Omental fat pad (tissue), 4 donors: Measurements from ENCODE around the gene CACNA1D. TPM values are rescaled to one million over a fixed set of nuclear protein-coding genes. Genes with fewer than 3 reads are reported as not detected.

ENCODE experiments used
- ATAC-seq: fragments of 150-250 bp; one replicate; pipeline ENCODE4 v1.9.1; 2016; ENCODE audit warnings: mild to moderate bottlenecking, moderate library complexity; ENCODE audit not compliant: low FRiP score
- DNase-seq: peaks from one replicate; pipeline ENCODE4 v3.0.0-alpha.2; 2019; ENCODE audit warnings: low spot score
- total RNA-seq, 4 donors: library from RNA; depleted of rRNA; stranded (reverse); fragments of >200 nt; gene quantifications; one replicate each; pipeline ENCODE4 v1.1.0, GENCODE V29; 2016
- TF ChIP-seq, protein P1 (sequence below), 3 donors: fragments of 450-650 bp; IDR thresholded peaks; one replicate each; pipeline ENCODE4 v1.5.1; 2016 to 2017; ENCODE audit warnings: antibody characterized with exemption in 3 of 3, mild to moderate bottlenecking in 3 of 3, moderate library complexity in 2 of 3

Gene CACNA1D
- total RNA-seq, 4 donors from 2014 or later = 0.24 to 1.8 (median 0.74) TPM

- no peak for DNase-seq
- TF ChIP-seq, protein P1, sequence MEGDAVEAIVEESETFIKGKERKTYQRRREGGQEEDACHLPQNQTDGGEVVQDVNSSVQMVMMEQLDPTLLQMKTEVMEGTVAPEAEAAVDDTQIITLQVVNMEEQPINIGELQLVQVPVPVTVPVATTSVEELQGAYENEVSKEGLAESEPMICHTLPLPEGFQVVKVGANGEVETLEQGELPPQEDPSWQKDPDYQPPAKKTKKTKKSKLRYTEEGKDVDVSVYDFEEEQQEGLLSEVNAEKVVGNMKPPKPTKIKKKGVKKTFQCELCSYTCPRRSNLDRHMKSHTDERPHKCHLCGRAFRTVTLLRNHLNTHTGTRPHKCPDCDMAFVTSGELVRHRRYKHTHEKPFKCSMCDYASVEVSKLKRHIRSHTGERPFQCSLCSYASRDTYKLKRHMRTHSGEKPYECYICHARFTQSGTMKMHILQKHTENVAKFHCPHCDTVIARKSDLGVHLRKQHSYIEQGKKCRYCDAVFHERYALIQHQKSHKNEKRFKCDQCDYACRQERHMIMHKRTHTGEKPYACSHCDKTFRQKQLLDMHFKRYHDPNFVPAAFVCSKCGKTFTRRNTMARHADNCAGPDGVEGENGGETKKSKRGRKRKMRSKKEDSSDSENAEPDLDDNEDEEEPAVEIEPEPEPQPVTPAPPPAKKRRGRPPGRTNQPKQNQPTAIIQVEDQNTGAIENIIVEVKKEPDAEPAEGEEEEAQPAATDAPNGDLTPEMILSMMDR (IDR thresholded peaks at IDR 0.05) = no peak
- ATAC-seq = no peak
Measured at GRCh38 chr3:53709256-53709655, 214.8 kb downstream of the CACNA1D start.

DNA sequence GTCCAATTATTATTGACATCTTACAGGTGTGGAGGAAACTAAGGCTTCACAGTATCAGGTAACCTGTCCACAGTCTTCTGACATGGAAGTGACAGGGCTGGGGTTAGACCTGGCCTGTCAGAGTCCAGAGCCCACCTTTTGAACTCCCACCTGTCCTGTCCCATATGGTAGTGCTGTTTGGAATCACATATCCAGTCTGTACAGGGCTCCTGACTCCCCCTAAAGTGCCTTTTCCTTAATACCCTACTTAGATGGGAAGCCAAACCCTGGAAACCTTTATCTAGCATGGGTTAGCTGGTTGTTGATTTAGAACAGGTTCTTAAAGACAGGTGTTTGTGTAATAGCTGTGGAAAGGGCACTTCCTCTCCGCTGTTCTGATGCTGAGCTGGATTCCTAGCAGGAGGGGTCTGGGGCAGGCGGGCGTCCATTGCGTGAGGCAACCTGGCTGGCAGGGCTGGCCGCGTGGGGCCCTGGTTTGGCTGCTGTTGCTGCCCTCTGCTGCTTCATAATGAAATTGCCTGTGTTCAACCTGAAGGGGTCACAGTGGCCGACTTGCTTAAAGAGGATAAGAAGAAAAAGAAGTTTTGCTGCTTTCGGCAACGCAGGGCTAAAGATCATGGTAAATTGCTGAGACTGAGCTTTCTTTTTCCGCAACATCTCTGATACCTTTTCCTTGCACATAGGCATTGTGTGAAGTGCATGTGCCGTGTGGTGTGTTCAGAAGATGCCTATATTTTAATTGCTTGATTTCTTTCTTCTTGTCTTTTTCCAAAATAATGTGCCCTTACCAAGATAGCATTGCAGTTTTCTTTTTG is 215.7 kb downstream of the CACNA1D start:
- no peak for ATAC-seq
- TF ChIP-seq, protein P1 (IDR thresholded peaks at IDR 0.05) = peak in 2 of 3 donors; percentile 30 to 51

DNA sequence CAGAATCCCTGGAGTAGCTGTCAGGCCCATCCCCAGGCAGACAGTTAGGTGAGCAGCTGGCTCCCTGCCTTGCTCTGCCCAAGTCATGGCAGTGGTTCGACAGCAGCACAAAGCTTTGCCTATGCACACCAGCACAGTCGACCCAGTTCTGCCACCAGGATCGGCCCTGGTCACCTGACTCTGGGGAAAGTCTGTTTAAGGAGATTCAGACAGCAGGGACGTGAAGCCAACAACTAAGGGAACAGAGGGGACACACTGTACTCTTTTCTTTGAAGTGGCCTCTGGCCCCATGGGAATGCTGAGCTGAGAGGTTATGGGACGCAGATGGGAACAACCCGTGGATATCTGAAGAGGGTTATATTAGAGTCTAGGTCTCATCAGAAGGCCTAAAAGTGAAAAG is 217.0 kb downstream of the CACNA1D start:
- TF ChIP-seq, protein P1 (IDR thresholded peaks at IDR 0.05) = no peak
- ATAC-seq (no peak), DNase-seq (no peak)

More for the DNA sequence above, 215.7 kb downstream of the CACNA1D start:
- DNase-seq = peak; percentile 49

DNA sequence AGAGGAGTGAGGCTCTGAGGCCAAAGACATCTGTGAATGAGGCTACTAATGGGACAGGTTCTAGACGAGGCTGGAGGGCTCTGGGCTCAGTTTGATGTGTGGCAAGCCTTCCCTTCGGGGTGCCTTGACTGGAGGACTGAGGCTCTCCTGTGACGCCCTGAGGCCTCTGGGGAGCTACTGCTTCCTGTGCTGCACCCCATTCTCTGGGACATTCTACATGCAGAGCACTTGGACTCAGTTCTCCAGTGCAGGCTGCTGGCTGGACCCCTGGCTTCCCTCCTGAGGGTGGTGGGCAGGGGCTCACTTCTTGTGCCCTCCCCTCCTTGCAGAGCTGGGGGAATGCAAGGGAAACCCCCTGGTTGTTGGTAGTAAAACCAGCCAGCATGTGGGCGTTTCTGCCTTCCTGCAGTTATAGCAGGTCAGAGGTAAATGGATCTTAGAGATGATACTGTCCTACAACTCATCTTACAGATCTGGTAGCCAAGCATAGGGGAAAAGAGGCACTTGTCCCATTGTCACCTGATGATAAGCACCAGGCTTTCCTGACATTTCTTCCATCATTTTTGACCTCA is 218.5 kb downstream of the CACNA1D start:
- DNase-seq (no peak), ATAC-seq (no peak)
- TF ChIP-seq, protein P1 (IDR thresholded peaks at IDR 0.05) = no peak

DNA sequence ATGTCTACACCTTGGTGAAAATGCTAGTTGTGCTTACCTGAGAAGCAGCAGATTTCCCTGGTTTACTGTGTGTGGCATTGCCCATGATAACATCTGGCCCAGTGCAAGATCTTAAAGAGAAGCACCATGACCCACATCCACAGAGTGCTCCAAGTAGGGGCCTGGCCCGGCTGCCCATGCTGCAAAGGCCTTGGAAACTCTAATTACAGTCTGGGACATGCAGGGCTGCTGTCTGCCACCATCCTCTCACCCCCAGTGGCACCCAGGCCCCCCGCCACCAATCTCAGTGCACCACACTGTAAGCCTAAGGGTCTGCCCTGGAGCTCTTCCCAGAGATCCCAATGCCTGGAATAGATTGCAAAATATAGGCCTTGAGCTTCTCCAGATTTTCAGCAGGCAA is 219.2 kb downstream of the CACNA1D start:
- DNase-seq = no peak
- TF ChIP-seq, protein P1 (IDR thresholded peaks at IDR 0.05) = no peak

DNA sequence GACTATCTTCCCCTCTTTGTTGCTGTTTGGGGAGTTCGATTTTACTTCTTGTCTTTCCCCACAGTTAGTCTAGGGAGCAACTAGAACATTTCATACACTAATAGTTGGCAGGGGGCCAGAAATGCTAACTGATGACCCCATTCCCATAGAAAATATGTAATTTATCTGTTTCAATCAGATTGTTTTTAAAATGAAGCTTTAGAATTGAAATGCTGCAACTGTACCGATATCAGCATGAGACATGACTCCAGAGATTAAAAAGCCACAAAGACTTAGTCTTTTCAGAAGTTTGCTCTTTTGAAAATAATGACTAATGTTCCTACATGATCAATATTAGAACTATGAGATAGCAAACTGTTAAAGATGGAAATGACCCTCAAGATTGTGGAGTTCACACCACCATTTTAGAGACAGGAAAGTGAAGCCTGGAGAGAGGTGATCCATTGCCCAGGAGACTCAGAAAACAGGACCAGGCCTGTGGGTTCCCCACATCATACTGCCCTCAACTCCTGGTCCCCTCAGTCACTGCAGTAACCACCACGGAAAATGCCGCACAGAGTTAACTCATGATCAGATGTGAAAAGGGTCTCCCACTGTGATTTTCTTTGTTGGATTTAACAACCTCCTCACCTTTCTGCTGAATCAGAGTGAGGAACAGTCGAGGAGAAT is 221.5 kb downstream of the CACNA1D start:
- DNase-seq (no peak), ATAC-seq (no peak)
- TF ChIP-seq, protein P1 (IDR thresholded peaks at IDR 0.05) = no peak

More for the DNA sequence above, 219.2 kb downstream of the CACNA1D start:
- ATAC-seq = no peak
